GM19240 (cell line): ENCODE results near the gene NDUFC2.
"Not testable (repeated sequence)": the region's sequence is repeated elsewhere in the genome, so short reads cannot be mapped to it uniquely, and the experiment has no call there.

Experiments
- DNase-seq: peaks from one replicate; pipeline ENCODE4 v3.0.0; 2011; ENCODE audit warnings: low spot score; ENCODE audit not compliant: insufficient read length

NDUFC2 gene

GRCh38 chr11:78031629-78032028 is 48.0 kb downstream of the NDUFC2 start:
- DNase-seq, result no peak

- no peak for DNase-seq
Observed at GRCh38 chr11:78030429-78031325, 49.0 kb downstream of the NDUFC2 start.

- DNase-seq, result not testable (repeated sequence)
Observed at GRCh38 chr11:78028423-78028822, 51.2 kb downstream of the NDUFC2 start.

GRCh38 chr11:78027759-78028158 is 51.9 kb downstream of the NDUFC2 start:
- no peak for DNase-seq

- no peak for DNase-seq
Observed at GRCh38 chr11:78025378-78025777, 54.3 kb downstream of the NDUFC2 start.

GRCh38 chr11:78023426-78023825 is 56.2 kb downstream of the NDUFC2 start:
- DNase-seq, result no peak

- no peak for DNase-seq
Observed at GRCh38 chr11:78022397-78023396, 57.0 kb downstream of the NDUFC2 start, which contains the start of gene KCTD14. Gene KCTD14 (minus strand): TSS chr11:78023276. CDS start chr11:78023249, 27 bp downstream.

- no peak for DNase-seq
Observed at GRCh38 chr11:78021611-78022010, 58.1 kb downstream of the NDUFC2 start.

- DNase-seq, result no peak
Observed at GRCh38 chr11:78020246-78020645, 59.4 kb downstream of the NDUFC2 start.

- DNase-seq, result no peak
Observed at GRCh38 chr11:78019808-78020207, 59.9 kb downstream of the NDUFC2 start.
